Esophagus squamous epithelium (tissue), 4 donors: ENCODE results near the gene DLG4.

Source experiments
- POLR2A ChIP-seq, 4 donors: fragments of 450-650 bp; IDR thresholded peaks; one replicate each; pipeline ENCODE4 v1.6.1; 2017; ENCODE audit warnings: antibody characterized with exemption in 4 of 4, mild to moderate bottlenecking in 4 of 4, moderate library complexity in 3 of 4
- TF ChIP-seq, protein P1 (sequence below), 6 experiments: fragments of 450-650 bp in 4 of 6; fragments of 200-600 bp in 2 of 6; sonication (generic) in 2 of 6; IDR thresholded peaks; one replicate each; pipeline ENCODE4 v1.5.1; 2016 to 2019; ENCODE audit warnings: antibody characterized with exemption in 6 of 6, mild to moderate bottlenecking in 4 of 6, moderate library complexity in 4 of 6

- TF ChIP-seq, protein P1, sequence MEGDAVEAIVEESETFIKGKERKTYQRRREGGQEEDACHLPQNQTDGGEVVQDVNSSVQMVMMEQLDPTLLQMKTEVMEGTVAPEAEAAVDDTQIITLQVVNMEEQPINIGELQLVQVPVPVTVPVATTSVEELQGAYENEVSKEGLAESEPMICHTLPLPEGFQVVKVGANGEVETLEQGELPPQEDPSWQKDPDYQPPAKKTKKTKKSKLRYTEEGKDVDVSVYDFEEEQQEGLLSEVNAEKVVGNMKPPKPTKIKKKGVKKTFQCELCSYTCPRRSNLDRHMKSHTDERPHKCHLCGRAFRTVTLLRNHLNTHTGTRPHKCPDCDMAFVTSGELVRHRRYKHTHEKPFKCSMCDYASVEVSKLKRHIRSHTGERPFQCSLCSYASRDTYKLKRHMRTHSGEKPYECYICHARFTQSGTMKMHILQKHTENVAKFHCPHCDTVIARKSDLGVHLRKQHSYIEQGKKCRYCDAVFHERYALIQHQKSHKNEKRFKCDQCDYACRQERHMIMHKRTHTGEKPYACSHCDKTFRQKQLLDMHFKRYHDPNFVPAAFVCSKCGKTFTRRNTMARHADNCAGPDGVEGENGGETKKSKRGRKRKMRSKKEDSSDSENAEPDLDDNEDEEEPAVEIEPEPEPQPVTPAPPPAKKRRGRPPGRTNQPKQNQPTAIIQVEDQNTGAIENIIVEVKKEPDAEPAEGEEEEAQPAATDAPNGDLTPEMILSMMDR (IDR thresholded peaks at IDR 0.05), result no peak
- TF ChIP-seq POLR2A (IDR thresholded peaks at IDR 0.05), result no peak
These were observed 21.6 kb upstream of the DLG4 start for GRCh38 chr17:7241090-7241733.
